Activated CD4-positive, alpha-beta T cell treated with anti-CD3 and anti-CD28 coated beads for 48 hours (primary cell): ENCODE measurements around the gene STARD10.
"Not testable (repeated sequence)": the region's sequence is repeated elsewhere in the genome, so short reads cannot be mapped to it uniquely, and the experiment has no call there.

Source experiments
- DNase-seq: peaks from one replicate; pipeline ENCODE4 v3.0.0-alpha.2; 2020

The STARD10 gene

DNA sequence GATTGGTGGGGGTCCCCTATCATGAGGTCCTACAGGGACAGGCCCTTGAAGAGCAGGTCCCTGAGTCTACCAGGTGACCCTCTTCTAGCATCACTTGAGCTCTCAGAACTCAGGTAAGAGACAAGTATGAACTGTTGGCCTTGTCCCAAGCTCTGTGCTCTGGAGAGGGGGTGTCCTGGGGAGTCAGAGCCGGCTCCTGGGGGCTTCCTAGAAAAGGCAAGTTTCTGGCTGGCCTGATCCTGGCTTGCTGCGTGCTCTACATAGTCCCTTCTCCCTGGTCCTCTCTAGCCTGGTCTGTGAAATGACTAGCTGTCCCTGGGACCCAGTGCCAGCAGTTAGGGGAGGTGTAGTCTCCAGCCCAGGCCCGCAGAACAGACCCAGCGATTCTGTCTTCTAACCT lies 31.8 kb upstream of the STARD10 start:
- no peak for DNase-seq

DNA sequence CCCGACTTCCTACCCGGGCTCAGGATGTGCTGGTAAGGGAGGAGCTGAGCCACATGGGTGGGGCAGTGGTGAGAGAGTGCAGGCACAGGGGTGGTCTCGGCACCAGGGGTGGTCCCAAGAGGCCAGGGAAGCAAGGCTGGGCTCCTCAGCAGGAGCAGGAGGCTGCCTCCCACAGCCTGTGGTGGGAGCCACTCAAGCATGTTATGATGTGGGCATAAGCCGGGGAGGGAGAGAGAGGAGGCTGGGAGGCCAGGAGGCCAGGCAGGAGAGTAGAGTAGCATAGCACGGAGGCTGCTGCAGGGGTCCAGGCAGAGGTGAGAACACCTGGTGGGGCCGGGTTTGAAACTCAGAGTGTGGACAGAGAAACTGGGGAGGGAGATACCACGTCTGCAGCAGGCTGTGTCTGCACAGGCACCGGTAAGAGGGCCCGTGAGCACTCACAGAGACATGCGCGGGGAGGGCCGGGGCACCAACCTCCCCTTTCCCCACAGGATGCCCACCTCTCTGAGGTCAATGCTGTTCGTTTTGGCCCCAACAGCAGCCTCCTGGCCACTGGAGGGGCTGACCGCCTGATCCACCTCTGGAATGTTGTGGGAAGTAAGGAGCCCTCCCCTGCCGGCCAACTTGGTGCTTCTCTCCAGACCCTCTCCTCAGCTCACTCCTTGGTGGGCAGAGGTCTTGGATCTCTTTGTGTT lies 31.1 kb upstream of the STARD10 start:
- no peak for DNase-seq

DNA sequence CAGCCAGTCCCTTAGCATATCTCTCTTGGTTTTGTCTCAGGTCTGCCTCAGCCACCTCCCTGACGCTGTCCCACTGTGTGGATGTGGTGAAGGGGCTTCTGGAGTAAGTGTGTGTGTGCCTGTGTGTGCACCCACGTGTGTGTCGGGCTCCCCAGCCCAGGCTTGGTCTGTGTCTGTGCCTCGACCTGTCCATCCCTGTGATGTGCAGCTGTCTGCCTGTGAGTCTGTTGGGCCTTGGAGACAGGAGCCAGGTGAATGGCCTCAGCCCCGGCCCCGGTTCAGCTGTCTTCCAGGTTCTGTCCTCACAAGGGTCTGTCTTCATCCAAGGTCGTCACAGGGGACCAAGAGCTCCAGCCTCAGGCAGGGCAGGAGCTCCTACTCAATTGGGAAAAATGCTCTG lies 30.2 kb upstream of the STARD10 start:
- no peak for DNase-seq

DNA sequence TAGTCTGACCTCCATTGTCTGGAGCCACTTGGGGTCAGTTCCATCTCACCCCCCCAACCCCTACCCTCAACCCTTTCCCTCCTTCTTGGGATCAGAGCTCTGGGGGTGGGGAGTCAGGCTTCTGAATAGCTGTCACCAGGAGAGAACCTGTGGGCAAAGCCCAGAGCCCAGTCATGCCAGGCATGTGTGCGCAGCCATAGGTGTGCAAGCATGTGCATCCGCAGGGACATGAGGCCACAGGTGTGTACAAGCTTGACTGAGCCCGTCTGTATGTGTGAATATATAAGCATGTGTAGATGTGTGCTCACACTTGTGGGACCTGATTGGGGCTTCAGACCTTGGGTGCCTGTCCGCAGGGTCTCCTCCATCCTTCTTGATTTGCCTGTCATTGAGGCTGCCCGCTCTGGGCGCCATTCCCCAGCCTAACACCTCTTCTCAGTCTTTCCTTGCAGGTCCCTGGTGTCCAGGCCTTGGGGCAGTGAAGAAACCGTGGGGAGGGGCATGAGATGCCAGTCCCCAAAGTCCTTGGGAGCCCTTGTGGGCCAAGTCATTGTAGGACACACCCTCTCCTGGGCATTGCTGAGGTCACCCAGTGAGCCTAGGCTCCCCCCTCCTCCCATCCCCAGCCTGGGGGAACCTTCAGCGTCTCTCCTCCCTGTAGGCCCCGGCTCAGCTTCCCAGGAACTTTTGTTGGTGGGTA lies 29.4 kb upstream of the STARD10 start:
- DNase-seq = no peak

DNA sequence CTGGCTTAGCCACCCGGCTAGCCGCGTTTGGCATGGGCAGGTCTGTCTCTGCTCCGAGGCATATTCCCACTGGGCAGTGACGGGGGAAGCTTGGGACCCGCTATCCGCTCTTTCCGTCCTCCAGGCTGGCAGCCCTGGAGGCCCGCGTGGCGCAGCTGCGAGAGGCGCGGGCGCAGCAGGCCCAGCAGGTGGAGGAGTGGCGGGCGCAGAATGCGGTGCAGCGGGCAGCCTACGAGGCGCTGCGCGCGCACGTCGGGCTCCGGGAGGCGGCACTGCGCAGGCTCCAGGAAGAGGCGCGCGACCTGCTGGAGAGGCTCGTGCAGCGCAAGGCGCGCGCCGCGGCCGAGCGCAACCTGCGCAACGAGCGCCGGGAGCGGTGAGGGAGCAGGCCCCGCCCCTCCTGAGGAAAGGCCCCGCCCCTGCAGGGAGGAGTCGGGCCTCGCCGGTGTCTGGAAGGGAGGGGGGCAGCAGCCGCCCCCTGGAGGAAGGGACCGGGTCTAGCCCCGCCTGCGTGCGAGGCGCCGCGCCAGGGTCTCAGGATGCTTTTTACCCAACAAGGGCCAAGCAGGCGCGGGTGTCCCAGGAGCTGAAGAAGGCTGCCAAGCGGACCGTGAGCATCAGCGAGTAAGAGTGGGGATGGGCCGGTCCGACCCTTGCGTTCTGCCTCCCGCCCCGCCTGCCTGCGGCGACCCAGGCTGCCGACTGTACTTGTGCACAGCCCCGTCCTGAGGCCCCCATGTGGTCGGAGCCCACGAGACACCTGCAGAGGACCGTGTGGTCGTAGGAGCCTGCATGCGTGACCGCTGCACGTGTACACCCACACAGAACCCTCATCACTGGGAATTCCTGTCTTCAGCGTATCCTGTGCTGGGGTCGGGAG lies 28.3 kb upstream of the STARD10 start:
- peak; percentile 83 for DNase-seq

DNA sequence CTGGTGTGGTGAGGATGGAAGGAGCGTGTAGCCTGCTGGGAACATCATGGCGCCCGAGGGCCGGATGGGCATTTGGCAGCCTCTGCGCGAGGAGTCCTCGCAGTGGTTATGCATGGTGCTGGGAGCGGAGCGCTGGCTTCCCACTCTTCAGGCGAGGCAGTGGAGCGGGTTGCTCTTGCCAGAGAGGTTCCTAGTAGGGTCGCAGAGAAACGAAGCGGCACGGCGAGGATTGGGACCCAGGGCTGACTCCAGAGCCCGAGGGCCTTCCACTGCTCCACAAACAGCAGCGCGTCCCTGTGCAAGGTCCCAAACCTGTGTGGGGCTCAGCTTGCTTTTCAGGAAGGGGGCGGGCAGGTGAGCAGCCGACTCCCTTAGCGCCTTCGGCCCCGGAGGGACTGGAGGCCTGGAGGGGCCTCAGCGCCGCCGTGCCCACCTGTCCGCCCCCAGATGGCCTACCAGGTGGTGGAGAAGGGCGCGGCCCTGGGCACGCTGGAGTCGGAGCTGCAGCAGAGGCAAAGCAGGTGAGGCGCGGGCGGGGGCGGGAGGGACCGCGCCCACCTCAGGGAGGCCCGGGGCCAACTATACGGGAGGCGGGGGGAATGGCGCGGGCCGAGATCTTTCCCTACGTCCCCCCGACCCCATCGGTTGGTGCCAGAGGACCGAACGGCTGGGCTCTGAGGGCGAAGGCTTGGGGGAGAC lies 27.5 kb upstream of the STARD10 start:
- DNase-seq = no peak

DNA sequence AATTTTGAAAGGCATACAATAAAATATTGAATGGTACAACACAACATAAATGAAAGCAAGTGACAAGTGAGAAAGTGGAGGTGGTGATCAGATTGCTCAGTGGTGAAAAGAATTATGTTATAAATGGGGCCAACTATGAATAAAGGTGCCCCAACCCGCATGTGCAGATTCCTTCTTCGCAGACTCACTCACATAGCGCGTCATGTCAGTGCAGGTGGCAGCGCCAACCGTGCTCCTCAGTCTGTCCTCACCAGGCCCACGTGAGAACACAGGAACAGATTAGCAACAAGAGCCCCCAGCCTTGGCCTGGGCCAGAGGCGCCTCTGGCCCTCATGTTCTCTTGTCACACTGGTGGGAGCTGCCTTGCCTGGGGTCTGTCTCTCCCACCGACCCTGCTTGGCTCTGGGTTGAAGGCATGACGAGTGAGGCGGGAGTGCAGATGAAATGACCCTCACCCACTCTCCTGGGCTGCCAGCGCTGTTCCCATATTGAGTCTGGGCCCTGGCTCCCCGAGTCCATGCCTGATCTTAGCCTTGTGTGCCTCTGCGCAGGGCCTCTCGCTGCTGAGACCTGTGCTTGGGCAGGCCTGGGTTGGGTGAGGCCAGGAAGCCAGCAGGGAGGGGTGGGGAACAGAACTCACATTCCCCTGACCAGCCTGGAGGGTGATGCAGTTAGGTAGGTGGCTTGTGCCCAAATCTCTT lies 26.7 kb upstream of the STARD10 start:
- DNase-seq = no peak

DNA sequence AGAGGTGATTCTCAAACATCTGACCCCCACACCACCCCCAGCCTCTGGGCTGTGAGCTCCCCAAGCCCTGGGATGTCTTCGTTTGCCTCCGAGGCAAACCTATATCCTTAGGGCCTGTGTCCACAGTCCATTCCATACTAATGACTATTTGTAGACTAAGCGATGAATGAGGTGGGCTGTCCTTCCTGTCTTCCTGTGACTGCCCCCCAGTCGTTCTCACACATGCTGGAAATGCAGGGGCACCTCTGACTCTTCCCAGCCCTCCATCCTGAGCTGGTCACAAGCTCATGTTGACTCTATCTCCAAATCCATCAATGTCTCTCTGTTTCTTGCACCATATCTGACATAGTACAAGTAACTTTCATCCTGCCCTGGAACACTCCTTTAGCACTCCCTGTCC lies 25.1 kb upstream of the STARD10 start:
- DNase-seq = no peak

DNA sequence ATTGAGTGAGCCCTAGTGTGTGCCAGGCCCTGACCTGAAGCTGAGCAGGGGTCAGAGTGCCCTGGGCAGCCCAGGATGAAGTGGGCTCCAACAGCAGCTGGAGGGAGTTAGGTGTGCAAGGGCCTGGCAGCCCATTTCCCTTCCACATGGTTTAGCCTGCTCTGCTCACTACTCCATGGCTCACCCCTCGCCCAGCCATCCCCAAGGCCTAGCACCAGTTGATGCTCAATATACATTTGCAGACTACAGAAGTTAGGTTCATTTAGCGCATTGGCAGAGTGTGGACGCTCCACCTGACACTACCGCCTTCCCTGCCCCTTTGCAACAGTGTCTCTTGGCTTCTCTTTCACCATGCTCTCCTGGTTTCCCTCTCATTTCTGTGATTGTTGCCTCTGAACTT lies 24.1 kb upstream of the STARD10 start:
- DNase-seq = no peak

DNA sequence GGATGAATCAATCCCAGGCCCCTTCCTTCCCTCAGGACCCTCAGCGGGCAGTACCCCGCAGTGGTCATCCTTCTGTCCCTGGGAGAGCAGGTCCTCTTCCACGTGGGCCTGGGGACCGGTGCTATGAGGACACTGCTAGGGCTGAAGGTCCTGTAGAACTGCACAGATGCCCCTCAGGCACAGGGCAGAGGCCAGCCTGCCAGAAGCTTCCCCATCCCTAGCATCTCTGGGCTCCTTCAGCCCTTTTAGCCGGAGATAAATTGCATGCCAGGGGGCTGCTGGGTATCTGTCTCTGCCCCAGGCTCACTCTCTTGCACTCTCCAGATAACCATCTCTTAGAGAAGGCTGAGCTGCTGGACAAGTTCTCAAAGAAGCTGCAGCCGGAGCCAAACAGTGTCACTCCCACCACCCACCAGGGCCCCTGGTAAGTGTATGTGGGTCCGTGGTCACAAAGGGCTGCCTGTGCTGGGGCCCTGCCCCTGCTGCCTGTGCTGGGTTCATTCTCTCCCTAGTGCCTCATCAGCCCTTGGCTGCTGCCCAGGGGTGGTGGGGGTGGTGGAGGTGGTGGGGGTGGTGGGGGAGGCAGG lies 22.6 kb upstream of the STARD10 start:
- no peak for DNase-seq

DNA sequence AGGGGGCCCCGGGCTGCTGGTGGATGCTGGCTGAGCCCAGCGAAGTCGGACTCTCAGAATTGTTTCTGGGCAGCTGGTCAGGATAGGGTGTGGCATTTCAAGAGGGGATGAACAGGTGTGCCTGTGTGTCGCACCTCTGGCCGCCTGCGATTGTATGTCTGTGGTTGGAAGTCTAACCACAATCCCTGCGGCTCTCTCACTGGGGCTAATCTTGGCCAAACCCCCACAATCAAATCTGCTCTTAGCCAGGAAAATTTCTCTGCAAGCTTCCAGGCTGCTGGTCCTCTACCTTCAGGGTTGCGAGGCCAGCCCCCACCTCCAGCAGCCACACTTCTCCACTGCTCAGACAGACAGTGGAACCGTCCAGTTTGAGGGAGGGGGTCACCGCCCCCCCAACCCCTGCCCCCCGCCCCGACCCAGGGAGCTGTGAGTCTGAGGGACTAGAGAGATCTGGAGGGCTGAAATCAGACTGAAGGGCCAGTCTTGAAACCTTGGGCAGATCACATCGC lies 21.3 kb upstream of the STARD10 start:
- DNase-seq = peak; percentile 24

DNA sequence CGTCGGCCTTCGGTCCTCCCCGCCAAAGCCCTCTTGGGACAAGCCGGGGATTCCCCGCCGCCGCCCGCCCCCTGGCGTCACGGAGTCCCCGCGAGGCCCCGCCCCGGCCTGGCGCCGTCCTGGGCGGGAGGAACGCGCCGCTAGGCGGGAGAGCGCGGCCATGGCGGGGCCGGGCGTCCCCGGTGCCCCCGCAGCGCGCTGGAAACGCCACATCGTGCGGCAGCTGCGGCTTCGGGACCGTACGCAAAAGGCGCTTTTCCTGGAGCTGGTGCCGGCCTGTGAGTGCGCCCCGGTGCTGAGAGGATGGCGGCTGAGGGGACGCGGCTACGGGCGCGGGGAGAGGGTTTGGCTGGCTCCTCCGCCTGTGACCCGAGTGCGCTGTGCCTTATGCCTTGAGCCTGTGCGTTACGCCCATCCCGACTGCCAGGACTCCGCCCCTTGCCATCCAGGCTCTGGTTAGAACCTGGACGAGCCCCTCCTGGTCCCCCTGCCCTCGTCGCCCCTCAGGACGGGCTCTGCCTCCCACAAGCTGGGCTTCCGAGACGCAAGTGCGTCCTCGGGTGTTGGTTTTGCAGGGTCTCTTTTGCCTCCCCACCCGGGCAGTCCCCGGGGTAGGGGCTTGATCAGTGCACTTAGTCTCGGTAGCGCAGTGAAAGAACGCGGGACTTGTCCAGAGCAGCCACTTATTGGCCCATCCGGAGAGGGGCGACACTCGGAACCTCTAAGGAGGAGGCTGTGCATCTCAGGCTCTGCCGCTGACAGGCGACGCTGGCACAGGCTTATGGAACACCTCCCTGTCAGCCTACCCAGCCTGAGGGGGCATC lies 20.7 kb upstream of the STARD10 start, which contains the start of gene ATG16L2:
Gene ATG16L2 (plus strand): TSS at position 126 of the 824 bp plus-strand sequence. CDS start 35 bp downstream, at position 161.
- peak; percentile 92 for DNase-seq

DNA sequence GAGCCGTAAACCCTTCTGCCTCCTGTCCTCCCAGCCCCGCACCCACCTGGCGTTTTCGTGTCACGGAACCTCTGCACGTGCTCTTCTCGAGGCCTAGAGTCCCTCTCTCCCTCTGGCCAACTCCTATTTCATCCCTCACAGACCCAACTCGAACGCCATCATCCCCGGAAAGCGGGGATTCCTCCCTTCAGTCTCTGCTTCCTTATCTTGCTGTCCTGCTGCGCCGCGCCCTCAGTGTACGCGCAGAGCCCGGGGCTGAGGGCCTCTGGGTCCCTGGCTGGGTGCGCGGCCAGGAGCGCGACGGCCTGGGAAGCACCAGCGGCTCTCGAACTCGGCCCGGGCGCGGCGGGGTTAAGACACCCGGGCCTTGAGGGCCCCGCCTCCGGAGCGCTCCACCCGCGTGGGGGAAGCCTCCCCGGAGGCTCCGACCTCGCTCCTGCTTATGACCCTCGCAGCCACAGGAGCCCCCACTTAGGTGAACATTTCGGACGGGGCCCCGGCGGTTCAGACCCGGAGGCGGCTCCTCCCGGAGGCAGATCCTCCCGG lies 20.0 kb upstream of the STARD10 start:
- peak; percentile 87 for DNase-seq

DNA sequence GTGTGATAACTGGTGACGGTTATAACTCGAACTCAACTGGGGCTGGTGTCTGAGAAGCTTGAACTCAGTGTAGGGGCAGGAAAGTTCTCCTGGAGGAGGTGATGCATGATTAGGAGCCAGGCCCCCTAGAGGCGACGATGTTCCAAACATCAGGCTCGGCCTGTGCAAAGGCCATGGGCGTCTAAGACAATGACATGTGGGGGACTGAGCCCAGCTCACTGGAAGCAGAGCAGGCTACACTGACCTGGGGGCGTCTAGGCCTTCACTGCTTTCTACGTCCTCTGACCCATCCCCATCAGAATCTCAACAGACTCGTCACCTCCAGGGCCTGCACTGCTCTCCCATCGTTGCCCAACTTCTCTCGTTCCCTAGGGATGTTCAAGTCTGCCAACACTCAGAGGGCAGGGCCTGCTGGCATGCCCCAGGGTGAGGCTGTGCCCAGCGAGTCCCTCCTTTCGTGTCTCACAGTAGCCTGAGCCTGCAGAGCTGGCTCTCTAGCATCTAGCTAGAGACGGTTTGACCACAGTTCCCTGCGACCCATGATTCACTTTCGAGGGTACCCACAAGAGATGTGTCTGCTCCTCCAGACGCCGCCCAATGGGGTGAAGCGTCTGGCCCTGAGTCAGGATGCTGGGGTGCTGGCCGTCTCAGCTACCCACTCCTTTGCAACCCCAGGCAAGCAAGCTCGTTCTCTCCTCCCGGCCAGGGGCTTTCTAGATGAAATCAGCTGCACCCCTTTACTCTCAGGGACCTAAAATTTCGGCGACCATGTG lies 19.3 kb upstream of the STARD10 start:
- peak; percentile 87 for DNase-seq

DNA sequence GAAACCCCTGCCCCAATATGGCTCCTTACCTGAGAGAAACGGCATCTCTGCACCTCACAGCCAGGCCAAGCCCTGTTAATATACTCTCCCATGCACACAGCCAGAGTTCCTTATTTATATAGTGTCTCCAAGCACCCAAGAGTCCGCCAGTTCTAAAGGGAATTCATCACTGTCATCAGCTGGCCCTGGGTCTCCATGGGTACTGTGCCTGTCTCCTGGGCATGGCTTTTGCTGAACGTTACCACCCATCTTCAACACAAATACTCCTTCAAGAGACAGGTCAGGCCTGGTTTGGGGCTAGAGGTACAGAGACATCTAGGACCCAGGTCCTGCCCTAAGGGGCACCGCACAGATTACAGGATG lies 18.7 kb upstream of the STARD10 start:
- no peak for DNase-seq

DNA sequence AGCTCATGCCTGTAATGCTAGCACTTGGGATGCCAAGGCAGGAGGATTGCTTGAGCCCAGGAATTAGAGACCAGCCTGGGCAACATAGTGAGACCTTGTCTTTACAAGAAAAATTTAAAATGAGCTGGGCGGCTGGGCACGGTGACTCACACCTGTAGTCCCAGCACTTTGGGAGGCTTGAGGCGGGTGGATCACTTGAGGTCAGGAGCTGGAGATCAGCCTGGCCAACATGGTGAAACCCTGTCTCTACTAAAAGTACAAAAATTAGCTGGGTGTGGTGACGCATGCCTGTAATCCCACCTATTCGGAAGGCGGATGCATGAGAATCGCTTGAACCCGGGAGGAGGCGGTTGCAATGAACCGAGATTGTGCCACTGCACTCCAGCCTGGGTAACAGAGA lies 17.8 kb upstream of the STARD10 start:
- not testable (repeated sequence) for DNase-seq

DNA sequence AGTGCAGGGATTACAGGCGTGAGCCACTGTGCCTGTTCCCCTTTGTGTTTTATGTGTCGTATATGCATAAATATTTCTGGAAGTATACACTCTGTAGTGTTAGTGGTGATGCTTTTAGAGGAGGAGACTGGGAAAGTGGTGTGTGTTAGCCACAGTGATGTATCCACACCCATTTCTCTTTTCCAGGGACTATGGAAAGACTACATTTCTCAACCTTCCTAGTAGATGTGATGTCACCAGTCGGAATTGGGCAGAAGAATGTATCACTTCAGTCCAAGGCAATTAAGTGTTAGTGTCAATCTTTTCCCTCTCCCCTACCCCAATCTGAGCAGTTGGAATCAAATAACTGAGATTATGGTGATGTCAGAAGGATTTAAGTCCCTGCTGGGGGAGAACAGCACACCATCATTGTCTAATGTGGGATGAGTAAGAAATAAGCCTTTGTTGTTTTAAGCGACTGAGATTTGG lies 14.5 kb upstream of the STARD10 start:
- no peak for DNase-seq

DNA sequence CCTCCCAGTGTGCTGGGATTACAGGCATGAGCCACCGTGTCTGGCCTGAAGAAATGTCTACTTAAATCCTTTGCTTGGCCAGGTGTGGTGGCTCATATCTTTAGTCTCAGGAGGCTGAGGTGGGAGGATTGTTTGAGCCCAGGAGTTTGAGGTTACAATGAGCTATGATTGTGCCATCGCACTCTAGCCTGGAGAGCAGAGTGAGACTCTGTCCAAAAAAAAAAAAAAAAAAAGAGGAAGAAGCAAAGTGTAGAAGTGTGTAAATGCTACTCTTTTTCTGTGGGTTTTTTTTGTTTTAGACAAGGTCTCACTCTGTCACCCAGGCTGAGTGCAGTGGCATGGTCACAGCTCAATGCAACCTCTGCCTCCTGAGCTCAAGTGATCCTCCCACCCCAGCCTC lies 13.9 kb upstream of the STARD10 start:
- DNase-seq = no peak

DNA sequence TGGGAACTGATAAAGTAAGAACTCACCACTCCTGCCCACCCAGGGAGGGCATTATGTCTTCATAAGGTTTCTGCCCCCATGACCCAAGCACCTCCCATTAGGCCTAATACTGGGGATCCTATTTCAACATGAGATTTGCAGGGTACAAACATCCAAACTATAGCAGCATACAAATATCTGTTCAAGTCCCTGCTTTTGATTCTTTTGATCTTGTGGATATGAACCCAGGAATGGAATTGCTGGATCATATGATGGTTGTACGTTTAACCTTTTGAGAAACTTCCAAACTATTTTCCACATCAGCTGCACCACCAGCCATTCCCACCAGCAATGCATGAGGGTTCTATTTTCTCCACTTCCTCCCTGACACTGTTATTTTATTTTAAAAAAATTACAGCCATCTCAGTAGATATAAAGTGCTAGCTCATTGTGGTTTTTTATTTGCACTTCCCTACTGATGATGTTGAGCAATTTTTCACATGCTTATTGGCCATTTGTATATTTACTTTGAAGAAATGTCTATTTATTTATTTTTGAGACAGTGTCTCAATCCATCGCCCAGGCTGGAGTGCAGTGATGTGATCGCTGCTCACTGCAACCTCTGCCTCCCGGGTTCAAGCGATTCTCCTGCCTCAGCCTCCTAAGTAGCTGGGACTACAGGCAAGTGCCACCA lies 13.3 kb upstream of the STARD10 start:
- DNase-seq = no peak
